Neural cell (in vitro differentiated cells): ENCODE measurements around the gene ZNF701. TPM values are rescaled to one million over a fixed set of nuclear protein-coding genes. Genes with fewer than 3 reads are reported as not detected.

Source experiments
- H2AFZ ChIP-seq: fragments of 200-600, 300-800 bp; sonication (generic), shearing (Covaris generic); 2 replicates; pipeline ENCODE4 v1.6.0; 2014; ENCODE audit warnings: low read depth, mild to moderate bottlenecking, antibody characterized with exemption, low read length, moderate library complexity
- H3F3A ChIP-seq: fragments of 200-600 bp; shearing (Covaris generic); 2 replicates; pipeline ENCODE4 v1.6.1; 2016; ENCODE audit warnings: mild to moderate bottlenecking, moderate library complexity, mixed read lengths, antibody characterized with exemption, low read length; ENCODE audit not compliant: insufficient read depth, poor library complexity, severe bottlenecking
- H3K27ac ChIP-seq: fragments of 200-600, 300-800 bp; sonication (generic), shearing (Covaris generic); 2 replicates; pipeline ENCODE4 v1.5.1; 2014; ENCODE audit warnings: mild to moderate bottlenecking, low read length, moderate library complexity
- H3K27me3 ChIP-seq: fragments of 300-800, 200-600 bp; sonication (generic), shearing (Covaris generic); 2 replicates; pipeline ENCODE4 v1.6.0; 2014; ENCODE audit warnings: mild to moderate bottlenecking, low read depth, low read length, moderate library complexity; ENCODE audit not compliant: insufficient read depth
- H3K36me3 ChIP-seq: fragments of 300-800, 200-600 bp; sonication (generic), shearing (Covaris generic); 2 replicates; pipeline ENCODE4 v1.5.1; 2014; ENCODE audit warnings: mild to moderate bottlenecking, antibody characterized with exemption, low read length, moderate library complexity; ENCODE audit not compliant: insufficient read depth
- H3K4me2 ChIP-seq: fragments of 300-800, 200-600 bp; sonication (generic), shearing (Covaris generic); 2 replicates; pipeline ENCODE4 v1.6.0; 2014; ENCODE audit warnings: mild to moderate bottlenecking, low read length
- H3K4me3 ChIP-seq: fragments of 300-800, 200-600 bp; sonication (generic), shearing (Covaris generic); 2 replicates; pipeline ENCODE4 v1.5.1; 2014; ENCODE audit warnings: mild to moderate bottlenecking, low read length, moderate library complexity
- H3K79me2 ChIP-seq: fragments of 200-600 bp; shearing (Covaris generic); replicated peaks from 2 replicates; pipeline ENCODE4 v1.6.0; 2014; ENCODE audit warnings: mild to moderate bottlenecking, low read length, moderate library complexity; ENCODE audit not compliant: insufficient read depth
- H3K9ac ChIP-seq: fragments of 300-800, 200-600 bp; sonication (generic), shearing (Covaris generic); 2 replicates; pipeline ENCODE4 v1.6.1; 2016; ENCODE audit warnings: mild to moderate bottlenecking, low read length, mixed read lengths
- H3K9me2 ChIP-seq: fragments of 200-600 bp; shearing (Covaris generic); 2 replicates; pipeline ENCODE4 v1.6.1; 2016; ENCODE audit warnings: mild to moderate bottlenecking, low read length, mixed read lengths; ENCODE audit not compliant: insufficient read depth
- H3K9me3 ChIP-seq: fragments of 200-600, 300-800 bp; sonication (generic), shearing (Covaris generic); 2 replicates; pipeline ENCODE4 v1.6.1; 2016; ENCODE audit warnings: mild to moderate bottlenecking, mixed run types, low read length, moderate library complexity, mixed read lengths
- H4K20me1 ChIP-seq: fragments of 200-600 bp; shearing (Covaris generic); 2 replicates; pipeline ENCODE4 v1.6.1; 2016; ENCODE audit warnings: mild to moderate bottlenecking, mixed run types; ENCODE audit not compliant: insufficient read depth
- EP300 ChIP-seq: fragments of 450-650 bp; conservative IDR thresholded peaks from 2 replicates; pipeline ENCODE4 v1.6.1; 2014; ENCODE audit warnings: antibody characterized with exemption, mild to moderate bottlenecking, moderate library complexity; ENCODE audit not compliant: poor library complexity, severe bottlenecking
- EZH2 ChIP-seq: fragments of 200-600, 300-800 bp; shearing (Covaris generic), sonication (generic); IDR thresholded peaks from 2 replicates; pipeline ENCODE4 v1.6.1; 2014; ENCODE audit warnings: antibody characterized with exemption, low read length, borderline replicate concordance, mild to moderate bottlenecking; ENCODE audit not compliant: insufficient read depth, poor library complexity, severe bottlenecking
- MXI1 ChIP-seq: fragments of 450-650 bp; conservative IDR thresholded peaks from 2 replicates; pipeline ENCODE4 v1.6.1; 2014; ENCODE audit warnings: antibody characterized with exemption, mild to moderate bottlenecking; ENCODE audit not compliant: poor library complexity, severe bottlenecking
- POLR2AphosphoS5 ChIP-seq: IDR thresholded peaks from 2 replicates; pipeline ENCODE4 v1.6.1; 2012
- RAD21 ChIP-seq: fragments of 450-650 bp; conservative IDR thresholded peaks from 2 replicates; pipeline ENCODE4 v1.6.1; 2014; ENCODE audit warnings: antibody characterized with exemption, mild to moderate bottlenecking, moderate library complexity
- SMC3 ChIP-seq: fragments of 450-650 bp; conservative IDR thresholded peaks from 2 replicates; pipeline ENCODE4 v1.6.1; 2014; ENCODE audit warnings: antibody characterized with exemption, mild to moderate bottlenecking, moderate library complexity; ENCODE audit not compliant: poor library complexity
- TAF1 ChIP-seq: IDR thresholded peaks from 2 replicates; pipeline ENCODE4 v1.6.1; 2012; ENCODE audit warnings: low read depth
- polyA minus RNA-seq: library from RNA; depleted of rRNA, polyadenylated mRNA; stranded (reverse); fragments of >200 nt; gene quantifications from 2 replicates; pipeline ENCODE4 v1.2.3, GENCODE V29; 2014
- polyA plus RNA-seq: library from polyadenylated mRNA; depleted of rRNA; stranded (reverse); fragments of >200 nt; gene quantifications from 2 replicates; pipeline ENCODE4 v1.2.3, GENCODE V29; 2014
- TF ChIP-seq, protein P1 (sequence below): fragments of 450-650 bp; IDR thresholded peaks from 2 replicates; pipeline ENCODE4 v1.5.1; 2014; ENCODE audit warnings: antibody characterized with exemption, mild to moderate bottlenecking, moderate library complexity; ENCODE audit not compliant: poor library complexity, severe bottlenecking
- TF ChIP-seq, protein P2 (sequence below): IDR thresholded peaks from 2 replicates; pipeline ENCODE4 v1.6.1; 2012; ENCODE audit warnings: borderline replicate concordance

ZNF701 gene
- 8.0 and 8.1 TPM in 2 replicates for polyA plus RNA-seq
- 26.1 and 29.8 TPM in 2 replicates for polyA minus RNA-seq

DNA sequence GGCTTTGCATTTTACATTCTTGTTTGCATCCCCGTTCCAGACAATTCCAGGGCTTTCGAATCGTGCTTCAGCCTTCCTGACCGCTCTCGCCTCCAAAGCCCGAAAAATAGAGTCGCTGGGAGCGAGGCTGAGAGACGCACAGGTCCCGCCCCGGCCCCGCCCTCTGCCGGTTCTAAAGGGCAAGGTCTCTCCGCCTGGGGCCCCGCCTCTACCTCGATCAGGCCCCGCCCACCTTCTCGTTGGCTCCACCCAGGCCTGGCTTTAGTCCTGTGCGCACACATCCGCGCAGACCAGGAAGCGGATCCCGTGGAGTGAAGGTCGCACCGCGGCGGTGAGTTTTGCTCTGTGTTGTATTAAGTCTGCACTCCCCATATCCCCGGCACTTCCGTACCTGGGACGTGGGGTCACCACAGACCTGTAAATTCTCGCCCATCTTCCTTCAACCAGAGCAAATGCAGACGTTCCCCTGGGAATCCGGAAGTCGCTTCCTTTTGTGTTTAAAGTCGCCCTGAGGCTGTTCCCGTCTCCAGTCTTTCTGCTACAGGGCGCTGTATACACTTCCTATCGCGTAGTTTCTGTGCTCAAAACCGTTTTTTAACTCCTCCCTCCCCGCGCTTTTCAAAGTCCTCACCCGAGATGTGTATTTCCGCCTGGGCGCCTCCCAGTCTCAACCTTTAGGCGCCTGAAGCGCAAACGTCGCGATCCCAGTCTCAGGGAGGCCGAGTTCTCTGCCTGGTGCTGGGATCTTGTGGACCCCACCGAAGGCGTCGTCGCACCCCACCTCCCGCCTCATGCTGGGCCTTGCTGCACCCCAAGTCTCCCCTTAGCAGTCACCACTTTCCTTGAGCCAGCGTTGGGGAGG is at the start of gene ZNF701:
Gene ZNF701 (plus strand): TSS at position 288 of the 862 bp plus-strand sequence. CDS start 3,861 bp downstream, outside the sequence.
- Histone ChIP-seq H3K27me3 (no peaks in the 10 kb centered on the region), H3K9ac (peak within 1 kb of the TSS; percentile 63), H3K9me2 (no peaks in the 10 kb centered on the region), H3K36me3 (no peaks in the 10 kb centered on the region), H3K27ac (peak within 1 kb of the TSS; percentile 67), H3K79me2 (no peaks in the 10 kb centered on the region), H2AFZ (peak within 1 kb of the TSS; percentile 78), H3K4me2 (peak within 1 kb of the TSS; percentile 95), H4K20me1 (no peaks in the 10 kb centered on the region), H3F3A (peaks cover 4% of the 10 kb centered on the region), H3K9me3 (no peaks in the 10 kb centered on the region), H3K4me3 (peak within 1 kb of the TSS; percentile 93)
- TF ChIP-seq POLR2AphosphoS5 (peak; percentile 88), EZH2 (no peak), MXI1 (peak; percentile 89), RAD21 (peak; percentile 21), EP300 (no peak), TAF1 (no peak), SMC3 (peak; percentile 11)
- TF ChIP-seq, protein P1, sequence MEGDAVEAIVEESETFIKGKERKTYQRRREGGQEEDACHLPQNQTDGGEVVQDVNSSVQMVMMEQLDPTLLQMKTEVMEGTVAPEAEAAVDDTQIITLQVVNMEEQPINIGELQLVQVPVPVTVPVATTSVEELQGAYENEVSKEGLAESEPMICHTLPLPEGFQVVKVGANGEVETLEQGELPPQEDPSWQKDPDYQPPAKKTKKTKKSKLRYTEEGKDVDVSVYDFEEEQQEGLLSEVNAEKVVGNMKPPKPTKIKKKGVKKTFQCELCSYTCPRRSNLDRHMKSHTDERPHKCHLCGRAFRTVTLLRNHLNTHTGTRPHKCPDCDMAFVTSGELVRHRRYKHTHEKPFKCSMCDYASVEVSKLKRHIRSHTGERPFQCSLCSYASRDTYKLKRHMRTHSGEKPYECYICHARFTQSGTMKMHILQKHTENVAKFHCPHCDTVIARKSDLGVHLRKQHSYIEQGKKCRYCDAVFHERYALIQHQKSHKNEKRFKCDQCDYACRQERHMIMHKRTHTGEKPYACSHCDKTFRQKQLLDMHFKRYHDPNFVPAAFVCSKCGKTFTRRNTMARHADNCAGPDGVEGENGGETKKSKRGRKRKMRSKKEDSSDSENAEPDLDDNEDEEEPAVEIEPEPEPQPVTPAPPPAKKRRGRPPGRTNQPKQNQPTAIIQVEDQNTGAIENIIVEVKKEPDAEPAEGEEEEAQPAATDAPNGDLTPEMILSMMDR = peak; percentile 43
- TF ChIP-seq, protein P2, sequence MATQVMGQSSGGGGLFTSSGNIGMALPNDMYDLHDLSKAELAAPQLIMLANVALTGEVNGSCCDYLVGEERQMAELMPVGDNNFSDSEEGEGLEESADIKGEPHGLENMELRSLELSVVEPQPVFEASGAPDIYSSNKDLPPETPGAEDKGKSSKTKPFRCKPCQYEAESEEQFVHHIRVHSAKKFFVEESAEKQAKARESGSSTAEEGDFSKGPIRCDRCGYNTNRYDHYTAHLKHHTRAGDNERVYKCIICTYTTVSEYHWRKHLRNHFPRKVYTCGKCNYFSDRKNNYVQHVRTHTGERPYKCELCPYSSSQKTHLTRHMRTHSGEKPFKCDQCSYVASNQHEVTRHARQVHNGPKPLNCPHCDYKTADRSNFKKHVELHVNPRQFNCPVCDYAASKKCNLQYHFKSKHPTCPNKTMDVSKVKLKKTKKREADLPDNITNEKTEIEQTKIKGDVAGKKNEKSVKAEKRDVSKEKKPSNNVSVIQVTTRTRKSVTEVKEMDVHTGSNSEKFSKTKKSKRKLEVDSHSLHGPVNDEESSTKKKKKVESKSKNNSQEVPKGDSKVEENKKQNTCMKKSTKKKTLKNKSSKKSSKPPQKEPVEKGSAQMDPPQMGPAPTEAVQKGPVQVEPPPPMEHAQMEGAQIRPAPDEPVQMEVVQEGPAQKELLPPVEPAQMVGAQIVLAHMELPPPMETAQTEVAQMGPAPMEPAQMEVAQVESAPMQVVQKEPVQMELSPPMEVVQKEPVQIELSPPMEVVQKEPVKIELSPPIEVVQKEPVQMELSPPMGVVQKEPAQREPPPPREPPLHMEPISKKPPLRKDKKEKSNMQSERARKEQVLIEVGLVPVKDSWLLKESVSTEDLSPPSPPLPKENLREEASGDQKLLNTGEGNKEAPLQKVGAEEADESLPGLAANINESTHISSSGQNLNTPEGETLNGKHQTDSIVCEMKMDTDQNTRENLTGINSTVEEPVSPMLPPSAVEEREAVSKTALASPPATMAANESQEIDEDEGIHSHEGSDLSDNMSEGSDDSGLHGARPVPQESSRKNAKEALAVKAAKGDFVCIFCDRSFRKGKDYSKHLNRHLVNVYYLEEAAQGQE = peak; percentile 8

DNA sequence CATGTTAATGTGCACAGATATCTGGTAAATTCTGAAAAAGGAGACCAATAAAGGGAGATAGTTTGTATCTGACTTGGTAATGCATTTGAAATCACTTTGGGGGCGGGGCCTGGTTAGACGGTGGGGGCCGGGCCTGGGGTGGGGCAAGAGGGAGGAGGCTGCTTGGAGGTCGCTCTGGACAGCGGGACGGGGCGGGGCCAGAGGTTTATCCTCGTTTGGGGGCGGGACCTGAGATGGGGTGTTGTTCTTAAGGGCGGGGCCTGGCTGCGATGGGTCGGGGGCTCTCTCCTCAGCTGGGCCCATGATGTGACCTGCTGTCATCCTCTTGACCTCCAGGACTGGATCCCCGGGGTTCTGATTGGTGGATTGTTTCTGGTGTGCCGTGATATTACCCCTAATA is 47.5 kb upstream of the ZNF701 start:
- no peak overlapping the region for H3K4me2 ChIP-seq
- no peaks in the 10 kb centered on the region for H4K20me1 ChIP-seq
- no peaks in the 10 kb centered on the region for H3K9me2 ChIP-seq
- no peaks in the 10 kb centered on the region for H3K79me2 ChIP-seq
- H3K9me3 ChIP-seq = no peaks in the 10 kb centered on the region
- no peak overlapping the region for H2AFZ ChIP-seq
- H3K27me3 ChIP-seq = no peaks in the 10 kb centered on the region
- H3K4me3 ChIP-seq = no peak overlapping the region
- H3K27ac ChIP-seq = no peak overlapping the region
- no peak overlapping the region for H3K9ac ChIP-seq
- TF ChIP-seq POLR2AphosphoS5 = no peak
- no peak for TF ChIP-seq SMC3
- TF ChIP-seq EP300 = no peak
- TF ChIP-seq MXI1 = no peak
- TF ChIP-seq, protein P2 = no peak
- TF ChIP-seq, protein P1 = no peak
- no peaks in the 10 kb centered on the region for H3K36me3 ChIP-seq
- H3F3A ChIP-seq = peaks cover 4% of the 10 kb centered on the region
